HepG2 (cell line): ENCODE data around the gene RALY. TPM values are rescaled to one million over a fixed set of nuclear protein-coding genes. Genes with fewer than 3 reads are reported as not detected.

Experiments
- ATAC-seq: fragments of 200-7000 bp; cut with Tn5 transposase; 3 replicates; pipeline ENCODE4 v1.9.1; 2020; ENCODE audit warnings: mild to moderate bottlenecking, moderate library complexity
- BruUV-seq: library from RNA; stranded (reverse); fragments of 400-500 nt; replicated peaks from 2 replicates; lab custom pipeline; 2021; lab: Mats Ljungman, UMichigan
- CTCF ChIA-PET: fragments of 300-600 bp; formaldehyde crosslinking; extraction: SDS; loops from one replicate; lab custom pipeline; 2021; ENCODE audit warnings: low total read pairs, inconsistent platforms, low intra/inter-chr PET ratio; lab: Yijun Ruan, JAX
- POLR2A ChIA-PET: fragments of 350-600 bp; sonication (Branson Sonifier 250); formaldehyde crosslinking; loops from one replicate; lab custom pipeline; 2020; ENCODE audit warnings: antibody characterized with exemption, inconsistent platforms; lab: Yijun Ruan, JAX
- DNase-seq: peaks from one replicate; pipeline ENCODE4 v3.0.0-alpha.2; 2015; ENCODE audit warnings: low spot score
- FAIRE-seq: peaks from 3 replicates; lab custom pipeline; 2011; peaks lifted over from hg19 to GRCh38; lab: Jason Lieb, UNC
- H2AFZ ChIP-seq: one replicate; pipeline ENCODE4 v1.6.1; 2011; ENCODE audit warnings: low read length, inconsistent platforms
- H3K27ac ChIP-seq: fragments of 300-600 bp; 3 replicates; pipeline ENCODE4 v1.8.0; 2011; ENCODE audit warnings: mixed run types, mild to moderate bottlenecking, mixed read lengths, low read length, inconsistent platforms; ENCODE audit not compliant: insufficient read depth; ENCODE audit errors: extremely low read length
- H3K27me3 ChIP-seq, 2 experiments: fragments of 200-600 bp in 1 of 2; 2 replicates in 1 of 2; 3 replicates in 1 of 2; pipeline versions ENCODE4 v1.6.0 to v1.8.0; 2011; ENCODE audit warnings: low read length in 2 of 2, mild to moderate bottlenecking in 2 of 2, moderate library complexity in 2 of 2, inconsistent platforms in 1 of 2; ENCODE audit not compliant: insufficient read depth in 2 of 2, control insufficient read depth in 1 of 2
- H3K36me3 ChIP-seq, 2 experiments: fragments of 200-600 bp in 1 of 2; replicated peaks in 1 of 2; 2 replicates in 1 of 2; 3 replicates in 1 of 2; pipeline versions ENCODE4 v1.5.1 to v1.8.0; 2011; ENCODE audit warnings: low read length in 2 of 2, inconsistent platforms in 1 of 2; ENCODE audit not compliant: insufficient read depth in 2 of 2, control insufficient read depth in 1 of 2
- H3K4me1 ChIP-seq: 2 replicates; pipeline ENCODE4 v1.5.1; 2012; ENCODE audit warnings: low read length, inconsistent platforms; ENCODE audit not compliant: insufficient read depth
- H3K4me2 ChIP-seq: 2 replicates; pipeline ENCODE4 v1.6.0; 2011; ENCODE audit warnings: low read depth, low read length, inconsistent platforms
- H3K4me3 ChIP-seq, 3 experiments: fragments of 200-600 bp in 1 of 3; sonication (generic), shearing (Covaris generic) in 1 of 3; replicated peaks in 1 of 3; 2 replicates each; pipeline ENCODE4 v1.5.1; 2011 to 2016; ENCODE audit warnings: low read length in 3 of 3, inconsistent platforms in 2 of 3, low read depth in 2 of 3, mild to moderate bottlenecking in 2 of 3, control low read depth in 1 of 3, mixed read lengths in 1 of 3; ENCODE audit not compliant: insufficient read depth in 1 of 3
- H3K79me2 ChIP-seq: one replicate; pipeline ENCODE4 v1.6.1; 2011; ENCODE audit warnings: low read length, inconsistent platforms; ENCODE audit not compliant: insufficient read depth
- H3K9ac ChIP-seq: 2 replicates; pipeline ENCODE4 v1.6.0; 2011; ENCODE audit warnings: mild to moderate bottlenecking, low read depth, low read length, inconsistent platforms; ENCODE audit not compliant: insufficient read depth
- H3K9me3 ChIP-seq: 2 replicates; pipeline ENCODE4 v1.5.1; 2012; ENCODE audit warnings: mild to moderate bottlenecking, low read length
- H4K20me1 ChIP-seq: 2 replicates; pipeline ENCODE4 v1.6.0; 2011; ENCODE audit warnings: inconsistent platforms, mild to moderate bottlenecking, low read length, moderate library complexity; ENCODE audit not compliant: insufficient read depth
- ELF4 ChIP-seq: sonication (generic); formaldehyde crosslinking; IDR thresholded peaks from 2 replicates; pipeline ENCODE4 v1.5.0; 2020; ENCODE audit warnings: missing genetic modification reagents, mild to moderate bottlenecking, moderate library complexity, borderline replicate concordance
- NFYB ChIP-seq: sonication (generic); formaldehyde crosslinking; IDR thresholded peaks from 2 replicates; pipeline ENCODE4 v1.4.0; 2020; ENCODE audit warnings: missing genetic modification reagents
- PAF1 ChIP-seq: IDR thresholded peaks from 2 replicates; pipeline ENCODE4 v1.6.1; 2016; ENCODE audit warnings: missing genetic modification reagents, missing compliant biosample characterization
- RBFOX2 ChIP-seq: fragments of 200-400 bp; formaldehyde crosslinking; IDR thresholded peaks from 2 replicates; pipeline ENCODE4 v1.6.1; 2017; ENCODE audit warnings: low read depth, mild to moderate bottlenecking, low read length
- RBM22 ChIP-seq: fragments of 200-400 bp; formaldehyde crosslinking; optimal IDR thresholded peaks from 2 replicates; pipeline ENCODE3; 2017; ENCODE audit warnings: mild to moderate bottlenecking, low read length, moderate library complexity
- ZBTB43 ChIP-seq: sonication (generic); formaldehyde crosslinking; conservative IDR thresholded peaks from 2 replicates; pipeline ENCODE4 v1.4.0; 2020; ENCODE audit warnings: missing genetic modification reagents
- ZNF121 ChIP-seq: sonication (generic); formaldehyde crosslinking; IDR thresholded peaks from 2 replicates; pipeline ENCODE4 v1.5.0; 2020; ENCODE audit warnings: mild to moderate bottlenecking, missing genetic modification reagents
- ZNF446 ChIP-seq: sonication (generic); formaldehyde crosslinking; IDR thresholded peaks from 2 replicates; pipeline ENCODE4 v1.5.0; 2020; ENCODE audit warnings: mild to moderate bottlenecking, missing genetic modification reagents
- ZNF780A ChIP-seq: sonication (generic); formaldehyde crosslinking; IDR thresholded peaks from 2 replicates; pipeline ENCODE4 v1.8.0; 2022; ENCODE audit warnings: mild to moderate bottlenecking, missing genetic modification reagents, moderate library complexity
- in situ Hi-C: cut with HindIII; loops from 2 replicates; pipeline ENCODE4 v1.10.0; 2017; ENCODE audit warnings: low pct_unique_long_range_greater_than_20kb; ENCODE audit not compliant: extremely low pct_ligation_motif_present
- intact Hi-C: fragments of 100-400 bp; cut with micrococcal nuclease; formaldehyde crosslinking; loops from one replicate; pipeline ENCODE4 v1.10.0; 2022; ENCODE audit not compliant: unreplicated experiment
- polyA plus RNA-seq, 8 experiments: library from polyadenylated mRNA; depleted of rRNA in 3 of 8; stranded (reverse) in 7 of 8; unstranded in 1 of 8; fragments of >200 nt; fragmentation: Illumina TruSeq in 4 of 8; extraction: Trizol in 4 of 8; gene quantifications; 2 replicates each; pipeline versions ENCODE4 v1.2.1 to v1.2.3, GENCODE V29; 2011 to 2016; ENCODE audit warnings: low read depth in 4 of 8, missing spikeins in 1 of 8, mixed read lengths in 1 of 8; ENCODE audit not compliant: insufficient read depth in 1 of 8
- total RNA-seq, 5 experiments: library from RNA; depleted of rRNA; stranded (reverse); fragments of >200 nt; fragmentation: Illumina TruSeq; extraction: Trizol; gene quantifications; 2 replicates each; pipeline ENCODE4 v1.2.3, GENCODE V29; 2016; ENCODE audit warnings: low read depth in 1 of 5

The RALY gene
- total and polyA plus RNA-seq, 2 of the 13 experiments (the other 11 are each of a cell fraction or from before 2014, with no cell fraction given) = 178 to 186 TPM

- no peak overlapping the region for H3K9ac ChIP-seq
- TF ChIP-seq PAF1 (CRISPR knock-in tag) = 0 out of 2 replicates have a peak, but pooled peaks have one; percentile 28
- TF ChIP-seq ZBTB43 (CRISPR knock-in tag) = no peak
- no peak for TF ChIP-seq ZNF446 (CRISPR knock-in tag)
- peak; percentile 40; the same call in 1 of the 2 replicates for TF ChIP-seq ZNF121 (CRISPR knock-in tag)
- TF ChIP-seq ZNF780A (CRISPR knock-in tag) = no peak
- TF ChIP-seq ELF4 (CRISPR knock-in tag) = no peak
- no peak for TF ChIP-seq NFYB (CRISPR knock-in tag)
- TF ChIP-seq RBM22 = peak; percentile 85
- TF ChIP-seq RBFOX2 = peak; percentile 57
- ChIA-PET CTCF (no interaction called here), POLR2A (interaction anchor here (1.5 to 5.8 kb wide), 3 partner anchors 11 to 606 kb away, joined by 3 to 48 read pairs (median 5); partner anchors contain the start of genes CBFA2T2 and EIF2S2)
- no peaks in the 10 kb centered on the region for H3K4me1 ChIP-seq
- DNase-seq (no peak), FAIRE-seq (no peak), ATAC-seq (no peak)
- H2AFZ ChIP-seq = no peak overlapping the region
- H3K36me3 ChIP-seq = peaks cover 56 to 93% of the 10 kb centered on the region in 2 experiments
- H3K4me3 ChIP-seq = no peak overlapping the region
- BruUV-seq = no TSS peak
- peaks cover 41% of the 10 kb centered on the region for H4K20me1 ChIP-seq
- no peak overlapping the region for H3K4me2 ChIP-seq
- no peak overlapping the region for H3K27ac ChIP-seq
- in situ Hi-C loops (no loop called here), intact Hi-C loops (no loop called here)
- no peaks in the 10 kb centered on the region for H3K27me3 ChIP-seq
- no peaks in the 10 kb centered on the region for H3K9me3 ChIP-seq
- peaks cover 8% of the 10 kb centered on the region for H3K79me2 ChIP-seq
Observed at GRCh38 chr20:34095825-34096224, 102.1 kb downstream of the RALY start.
